GM12874 (cell line): ENCODE data around the gene MDP1.

Experiments
- CTCF ChIP-seq: IDR thresholded peaks from 2 replicates; pipeline ENCODE4 v1.5.1; 2011; ENCODE audit warnings: low read depth, mild to moderate bottlenecking, control low read depth, low read length, moderate library complexity; ENCODE audit not compliant: insufficient read depth

Gene MDP1

GRCh38 chr14:24255438-24255837 is 39.6 kb upstream of the MDP1 start:
- no peak for TF ChIP-seq CTCF

DNA sequence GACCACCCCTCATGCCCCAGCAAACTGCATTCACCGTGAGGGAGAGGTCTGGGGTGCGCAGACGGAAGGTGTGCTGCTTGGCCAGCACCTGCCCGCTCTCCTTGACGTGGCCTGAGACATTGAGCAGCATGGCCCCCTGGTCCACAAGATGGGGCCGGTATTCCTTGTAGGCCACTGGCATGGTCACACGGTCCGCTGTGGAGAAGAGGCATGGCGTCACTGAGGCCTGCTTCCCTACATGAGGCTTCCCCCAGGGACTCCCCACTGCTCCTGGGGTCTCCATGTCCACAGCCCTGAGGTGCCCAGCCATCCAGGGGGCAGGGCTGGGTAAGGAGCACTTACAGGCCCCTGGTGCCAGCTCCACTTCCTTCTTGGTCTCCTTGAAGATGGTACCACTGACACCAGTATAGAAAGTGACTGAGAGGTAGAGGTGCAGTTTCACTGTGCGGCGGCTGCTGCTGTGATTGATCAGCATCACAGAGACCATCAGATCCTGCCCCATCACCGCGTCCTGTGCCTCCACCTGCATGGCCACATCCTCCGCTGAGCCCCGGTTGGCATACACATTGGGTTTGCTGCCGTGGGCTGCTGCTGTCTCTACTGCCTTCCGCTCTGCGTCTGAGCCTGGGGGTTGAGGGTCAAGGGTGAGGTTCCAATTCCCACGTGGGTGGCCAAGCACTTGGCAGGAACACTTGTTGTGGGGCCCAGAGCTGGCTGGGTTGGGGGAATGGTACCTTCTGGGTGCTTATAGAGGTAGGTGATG is 38.9 kb upstream of the MDP1 start:
- TF ChIP-seq CTCF, result no peak

DNA sequence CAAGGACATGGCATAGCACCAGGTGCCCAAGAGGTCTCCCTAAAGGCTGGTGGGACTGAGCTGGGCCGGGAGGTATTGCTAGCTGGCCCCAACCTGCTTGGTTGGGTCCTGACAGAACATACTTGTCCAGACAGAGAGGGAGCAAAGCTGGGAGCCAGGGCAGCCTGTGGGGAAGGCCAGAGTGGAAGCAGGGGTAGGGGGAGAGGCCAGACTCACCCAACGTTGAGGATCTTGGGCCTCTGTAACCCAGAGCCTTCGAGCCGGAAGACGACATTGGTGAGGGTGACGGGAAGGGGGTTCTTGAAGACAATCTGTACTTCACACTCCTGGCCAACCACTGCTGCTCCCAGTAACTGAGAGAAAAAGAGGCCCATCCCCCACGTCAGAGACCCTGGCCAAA is 38.1 kb upstream of the MDP1 start:
- TF ChIP-seq CTCF, result no peak

- no peak for TF ChIP-seq CTCF
Observed at GRCh38 chr14:24252289-24253124, 36.6 kb upstream of the MDP1 start.

- TF ChIP-seq CTCF, result no peak
Observed at GRCh38 chr14:24251880-24252288, 36.0 kb upstream of the MDP1 start.

- TF ChIP-seq CTCF, result no peak
Observed at GRCh38 chr14:24250354-24250753, 34.5 kb upstream of the MDP1 start.

GRCh38 chr14:24249230-24250021 is 33.6 kb upstream of the MDP1 start:
- TF ChIP-seq CTCF, result no peak
